NCI-H524 treated with DMSO at 0.1 percent for 48 hours (cell line): Measurements from ENCODE around the gene STYK1.
"Not testable (repeated sequence)": the region's sequence is repeated elsewhere in the genome, so short reads cannot be mapped to it uniquely, and the experiment has no call there.

Source experiments
- DNase-seq: peaks from one replicate; lab custom pipeline; 2025; lab: John Stamatoyannopoulos, UW

STYK1 gene

GRCh38 chr12:10688042-10688441, 14.2 kb upstream of the STYK1 start:
- no peak for DNase-seq

- DNase-seq: no peak
Measured at GRCh38 chr12:10672231-10672868, 1.5 kb downstream of the STYK1 start.

DNA sequence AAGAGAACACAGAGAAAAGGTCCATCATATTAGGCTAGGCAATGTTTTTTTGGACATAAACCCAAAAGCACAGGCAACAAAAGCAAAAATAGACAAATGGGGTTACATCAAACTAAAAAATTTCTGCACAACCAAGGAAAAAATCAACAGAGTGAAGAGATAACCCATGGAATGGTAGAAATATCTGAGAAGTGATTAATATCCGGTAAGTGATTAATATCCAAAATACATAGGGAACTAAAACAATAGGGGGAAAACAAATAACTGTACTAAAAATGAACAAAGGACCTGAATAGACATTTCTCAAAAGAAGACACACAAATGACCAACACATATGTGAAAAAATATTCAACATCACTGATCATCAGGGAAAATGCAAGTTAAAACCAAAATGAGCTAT, 4.3 kb downstream of the STYK1 start:
- DNase-seq: no peak

GRCh38 chr12:10668526-10668925, 5.3 kb downstream of the STYK1 start:
- DNase-seq: no peak

DNA sequence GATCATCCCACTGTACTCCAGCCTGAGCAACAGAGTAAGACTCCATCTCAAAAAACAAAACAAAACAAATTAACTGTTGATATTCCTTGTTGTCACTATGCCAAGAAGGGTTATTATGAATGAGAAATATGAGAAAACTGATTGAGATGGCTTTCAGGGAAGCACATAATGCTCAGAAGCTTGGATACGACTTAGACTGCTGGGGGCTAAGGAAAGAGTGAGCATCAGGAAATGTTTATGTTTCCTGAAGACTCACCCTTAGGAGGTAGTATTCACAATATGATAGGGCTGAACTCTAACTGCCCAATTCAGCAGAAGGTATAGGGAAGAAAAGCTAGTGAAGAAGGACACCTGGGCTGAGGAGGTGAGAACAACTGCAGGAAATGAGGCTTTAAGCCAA, 6.3 kb downstream of the STYK1 start:
- no peak for DNase-seq

DNA sequence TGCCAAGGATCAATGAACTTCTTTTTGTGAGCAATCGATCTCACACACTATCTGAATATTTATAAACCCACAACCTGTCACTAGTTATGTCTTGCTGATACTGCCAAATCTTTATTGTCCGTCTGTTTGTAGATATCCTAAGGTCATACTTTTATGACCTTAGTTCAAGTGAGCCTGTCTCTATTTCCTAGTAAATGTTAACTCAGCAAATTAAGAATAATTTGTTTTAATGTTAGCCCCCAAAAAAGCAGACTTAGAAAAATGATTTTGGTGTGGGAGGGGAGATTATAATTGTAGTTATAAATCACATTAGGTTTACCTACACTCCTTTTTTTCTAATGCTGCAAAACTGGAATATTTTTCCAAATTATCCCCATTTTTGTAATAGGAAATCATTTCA, 9.4 kb downstream of the STYK1 start:
- no peak for DNase-seq

- DNase-seq: no peak
Measured at GRCh38 chr12:10663869-10664268, 10.0 kb downstream of the STYK1 start.

DNA sequence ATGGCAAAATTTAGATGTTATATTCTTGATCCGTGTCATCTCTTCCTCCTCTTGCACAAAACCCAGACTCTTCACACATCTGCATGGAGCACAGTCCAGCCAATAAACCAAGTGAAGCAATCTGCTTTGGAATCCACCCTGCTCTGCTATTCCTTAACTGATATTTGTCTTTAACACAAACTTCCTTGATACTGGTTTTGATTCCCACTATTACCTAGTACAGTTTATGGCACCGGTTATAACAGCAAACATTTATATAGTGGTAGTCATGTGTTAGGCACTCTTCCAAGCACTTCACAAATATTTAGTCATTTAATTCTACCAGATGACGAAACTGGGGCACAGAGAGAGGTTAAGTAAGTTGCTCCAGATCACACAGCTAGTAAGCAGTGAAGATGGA, 12.5 kb downstream of the STYK1 start:
- no peak for DNase-seq

DNA sequence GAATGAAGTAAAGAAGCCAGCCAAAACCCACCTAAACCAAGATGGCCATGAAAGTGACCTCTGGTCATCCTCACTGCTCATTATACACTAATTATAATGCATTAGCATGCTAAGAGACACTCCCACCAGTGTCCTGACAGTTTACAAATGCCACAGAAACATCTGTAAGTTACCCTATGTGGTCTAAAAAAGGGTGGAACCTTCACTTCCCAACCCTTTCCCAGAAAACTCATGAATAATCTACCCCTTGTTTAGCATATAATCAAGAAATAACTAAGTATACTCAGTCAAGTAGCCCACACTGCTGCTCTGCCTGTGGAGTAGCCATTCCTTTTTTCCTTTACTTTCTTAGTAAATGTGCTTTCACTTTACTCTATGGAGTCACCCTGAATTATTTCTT, 19.8 kb downstream of the STYK1 start:
- DNase-seq: no peak

GRCh38 chr12:10652192-10652591, 21.7 kb downstream of the STYK1 start:
- DNase-seq: no peak

- DNase-seq: not testable (repeated sequence)
Measured at GRCh38 chr12:10646576-10646975, 27.3 kb downstream of the STYK1 start.

DNA sequence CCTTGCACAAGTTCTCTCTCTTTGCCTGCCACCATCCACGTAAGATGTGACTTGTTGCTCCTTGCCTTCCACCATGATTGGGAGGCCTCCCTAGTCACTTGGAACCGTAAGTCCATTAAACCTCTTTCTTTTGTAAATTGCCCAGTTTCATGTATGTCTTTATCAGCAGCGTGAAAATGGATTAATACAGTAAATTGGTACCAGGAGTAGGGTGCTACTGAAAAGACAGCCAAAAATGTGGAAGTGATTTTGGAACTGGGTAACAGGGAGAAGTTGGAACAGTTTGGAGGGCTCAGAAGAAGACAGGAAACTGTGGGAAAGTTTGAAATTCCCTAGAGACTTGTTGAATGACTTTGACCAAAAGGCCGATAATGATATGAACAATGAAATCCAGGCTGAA, 27.9 kb downstream of the STYK1 start:
- no peak for DNase-seq

DNA sequence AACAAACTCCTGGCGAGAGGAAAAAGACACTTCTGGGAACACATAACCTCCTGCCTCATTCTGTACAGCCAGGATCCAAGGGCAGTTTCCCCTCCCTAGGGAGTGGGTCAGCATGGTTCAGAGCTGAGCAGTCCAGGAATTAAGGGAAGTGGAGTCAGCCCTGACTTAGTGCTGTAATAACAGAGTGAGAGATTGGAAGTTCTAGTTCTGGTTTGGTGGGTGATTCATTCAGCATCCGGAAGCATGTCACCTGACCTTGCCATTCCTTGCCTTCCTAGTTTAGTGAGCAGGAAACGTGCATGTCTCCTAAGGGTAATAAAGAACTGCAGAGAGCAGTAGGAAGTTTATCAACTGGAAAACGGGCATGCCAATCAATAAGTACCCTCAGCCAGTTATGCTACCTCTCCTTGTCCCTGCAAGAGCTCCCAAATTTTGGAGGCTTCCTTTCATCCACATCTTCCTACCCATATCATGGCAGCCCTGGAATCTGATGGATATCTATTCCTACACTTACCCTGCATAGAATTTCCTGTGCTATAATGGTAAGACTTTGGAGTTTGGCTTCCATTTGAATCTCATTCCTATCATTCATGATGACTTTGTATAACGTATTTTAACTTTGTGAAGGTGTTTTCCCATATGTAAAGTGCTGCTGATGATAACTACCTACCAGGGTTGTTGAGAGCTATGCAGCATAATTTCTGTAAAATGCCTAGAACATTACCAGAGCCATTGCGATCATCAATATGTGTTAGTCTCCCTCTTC, 31.9 kb downstream of the STYK1 start:
- DNase-seq: no peak

- no peak for DNase-seq
Measured at GRCh38 chr12:10638728-10639127, 35.1 kb downstream of the STYK1 start.

DNA sequence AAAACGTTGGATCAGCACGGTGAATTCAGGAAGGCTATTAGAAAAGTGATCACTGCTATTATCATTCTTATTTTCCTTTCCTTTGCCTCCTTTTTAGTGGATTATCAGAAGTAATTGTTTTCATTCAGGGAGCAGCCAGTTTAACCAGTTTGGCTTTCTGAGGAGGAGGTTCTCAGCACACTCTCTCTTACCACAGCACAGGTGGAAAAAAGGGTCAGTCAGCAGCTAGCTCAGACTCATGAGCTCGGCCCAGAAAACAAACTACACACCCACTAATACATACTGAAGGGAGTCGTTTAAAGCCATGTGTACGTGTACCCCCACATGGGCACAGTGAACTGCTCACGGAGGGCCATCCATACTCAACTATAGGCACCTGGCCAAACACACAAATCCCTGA, 37.2 kb downstream of the STYK1 start:
- no peak for DNase-seq

DNA sequence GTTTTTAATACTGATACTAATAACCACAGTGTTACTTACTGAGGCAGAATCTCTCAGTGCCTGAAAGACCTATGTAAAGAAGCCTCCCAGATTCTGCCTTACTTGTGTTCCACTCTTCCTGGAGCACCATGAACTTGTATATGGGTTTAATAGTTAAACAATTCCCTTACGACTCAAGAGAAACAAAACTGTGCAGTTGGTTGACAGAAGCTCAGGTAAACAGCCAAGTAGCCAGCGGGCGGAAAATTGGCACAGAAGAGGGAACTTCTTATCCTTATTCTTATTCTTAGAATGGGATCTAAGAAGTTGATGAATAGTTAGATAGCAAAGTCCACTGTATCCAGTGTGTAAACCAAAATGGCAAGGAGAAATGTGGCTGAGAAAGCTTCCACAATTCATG, 37.7 kb downstream of the STYK1 start:
- DNase-seq: no peak

GRCh38 chr12:10635306-10635705, 38.5 kb downstream of the STYK1 start:
- DNase-seq: no peak

DNA sequence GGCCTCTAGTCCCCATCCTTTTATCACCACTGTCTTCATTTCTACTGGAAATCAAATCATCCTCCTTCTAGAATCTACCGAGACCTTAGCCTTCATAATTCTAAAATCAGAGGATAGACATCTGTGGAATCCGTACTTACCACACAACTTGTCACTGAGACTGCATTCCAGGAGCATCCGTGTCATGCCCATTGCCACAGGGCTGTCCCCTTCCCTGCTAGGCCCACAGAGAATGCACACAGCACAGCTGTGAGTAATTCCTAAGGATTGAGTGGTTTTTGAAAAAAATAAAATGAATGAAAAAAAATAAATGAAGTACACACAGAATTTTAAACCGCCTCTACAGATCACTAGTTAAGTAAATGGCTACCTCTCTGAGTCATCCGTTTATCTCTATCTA, 39.4 kb downstream of the STYK1 start:
- DNase-seq: no peak

- no peak for DNase-seq
Measured at GRCh38 chr12:10633541-10633940, 40.3 kb downstream of the STYK1 start.

- DNase-seq: no peak
Measured at GRCh38 chr12:10632226-10632625, 41.6 kb downstream of the STYK1 start.

- DNase-seq: no peak
Measured at GRCh38 chr12:10624605-10625004, 49.2 kb downstream of the STYK1 start.

DNA sequence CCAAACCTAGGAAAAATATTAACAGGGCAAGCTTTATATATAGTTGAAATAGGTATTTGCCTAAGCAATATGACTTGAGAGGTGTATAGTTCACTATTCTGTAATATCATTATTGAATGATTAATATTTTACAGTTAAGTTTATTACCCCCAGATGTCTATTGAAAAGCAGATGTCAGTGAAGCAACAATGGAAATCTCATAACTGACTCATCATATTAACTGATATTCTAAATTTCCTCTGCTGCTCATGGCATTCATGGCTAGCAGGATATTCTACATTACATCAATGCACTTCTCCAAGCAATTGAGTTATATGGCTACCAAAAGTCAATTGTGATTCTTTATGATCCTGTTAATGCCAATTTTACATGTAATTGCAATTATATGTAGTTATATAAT, 50.7 kb downstream of the STYK1 start:
- DNase-seq: no peak

DNA sequence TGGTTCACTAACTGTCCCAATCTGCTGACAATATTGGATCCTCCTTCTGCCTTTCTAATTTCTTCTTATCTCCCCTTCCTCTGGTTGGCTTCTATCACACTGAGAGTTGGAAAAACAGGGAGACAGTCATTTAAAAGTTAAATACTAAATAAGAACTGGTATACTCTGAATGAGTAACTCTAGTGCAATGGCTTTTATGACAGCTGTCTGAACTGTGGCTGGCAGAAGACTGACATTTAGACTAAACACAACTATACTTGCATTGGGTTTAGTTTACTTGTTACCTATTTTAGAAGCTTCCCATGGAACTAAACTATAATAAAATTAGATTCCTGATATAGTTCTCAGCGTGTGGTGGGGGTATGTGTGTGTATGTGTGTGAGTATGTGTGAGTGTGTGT, 52.6 kb downstream of the STYK1 start:
- no peak for DNase-seq
